ENCODE data around the gene KCND3. TPM values are rescaled to one million over a fixed set of nuclear protein-coding genes. Genes with fewer than 3 reads are reported as not detected.

KCND3 gene
- total RNA-seq, 1 donor from 2014 or later, result 8.1 TPM

- H3K27me3 ChIP-seq, result no peaks in the 10 kb centered on the region
- intact Hi-C loops (cut with DNase I), result no loop called here
- no peaks in the 10 kb centered on the region for H3K36me3 ChIP-seq
- H3K4me3 ChIP-seq, result no peak overlapping the region
- peak overlapping the region; percentile 19 for H3K27ac ChIP-seq
- peak in 1 of 2 donors; percentile 88 for DNase-seq (ENCODE audit: extremely low spot score in 2 of 2)
- TF ChIP-seq CTCF (IDR thresholded peaks at IDR 0.05), result no peak
- no peak for TF ChIP-seq POLR2A (IDR thresholded peaks at IDR 0.05)
- TF ChIP-seq POLR2AphosphoS5 (IDR thresholded peaks at IDR 0.05; ENCODE audit: insufficient read depth in 1 of 2, low read depth in 1 of 2), result no peak
- peaks cover 6% of the 10 kb centered on the region for H3K4me1 ChIP-seq
- no peaks in the 10 kb centered on the region for H3K9me3 ChIP-seq
These were observed 200.3 kb downstream of the KCND3 start for GRCh38 chr1:111789142-111789541.

GRCh38 chr1:111786669-111787207 lies 202.7 kb downstream of the KCND3 start:
- peak in 1 of 2 donors; percentile 76 for DNase-seq (ENCODE audit: extremely low spot score in 2 of 2)
- no peak overlapping the region for H3K4me3 ChIP-seq
- H3K9me3 ChIP-seq, result no peaks in the 10 kb centered on the region
- TF ChIP-seq POLR2A (IDR thresholded peaks at IDR 0.05) (no peak), POLR2AphosphoS5 (IDR thresholded peaks at IDR 0.05; ENCODE audit: insufficient read depth in 1 of 2, low read depth in 1 of 2) (no peak), CTCF (IDR thresholded peaks at IDR 0.05) (no peak)
- intact Hi-C loops (cut with DNase I), result no loop called here
- H3K4me1 ChIP-seq, result peaks cover 6% of the 10 kb centered on the region
- H3K27me3 ChIP-seq, result no peaks in the 10 kb centered on the region
- H3K27ac ChIP-seq, result no peak overlapping the region
- H3K36me3 ChIP-seq, result no peaks in the 10 kb centered on the region

DNA sequence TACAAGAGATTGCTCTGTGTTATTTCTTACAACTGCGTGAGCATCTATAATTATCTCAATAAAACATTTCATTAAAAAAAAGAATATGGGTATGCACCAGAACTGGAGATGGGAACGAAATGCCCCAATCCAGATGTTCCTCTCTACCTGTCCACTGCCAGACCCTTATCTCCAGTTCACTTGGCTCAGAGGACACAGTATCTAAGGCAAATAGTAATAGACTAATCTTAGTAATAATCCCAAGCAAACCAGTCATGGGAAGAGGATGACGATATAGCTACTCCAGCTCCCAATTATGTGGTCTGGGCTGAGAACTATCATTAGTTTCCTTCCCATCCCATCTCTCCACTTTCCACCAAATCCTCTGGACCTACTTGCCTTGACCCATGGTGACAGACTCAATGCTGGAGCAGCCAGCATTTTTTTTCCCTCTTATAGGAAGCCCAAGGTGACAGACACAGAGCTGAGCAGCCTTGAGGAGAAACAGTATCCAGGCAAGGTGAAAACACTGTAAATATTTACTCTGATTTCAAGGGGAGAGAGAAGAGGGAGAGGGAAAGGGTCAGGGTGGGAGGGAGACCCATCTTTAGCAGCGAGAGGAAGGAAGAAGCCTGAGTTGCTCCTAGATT lies 205.1 kb downstream of the KCND3 start:
- intact Hi-C loops (cut with DNase I), result no loop called here
- Histone ChIP-seq H3K36me3 (no peaks in the 10 kb centered on the region), H3K9me3 (no peaks in the 10 kb centered on the region), H3K4me3 (no peak overlapping the region), H3K4me1 (peaks cover 6% of the 10 kb centered on the region), H3K27me3 (no peaks in the 10 kb centered on the region), H3K27ac (no peak overlapping the region)
- TF ChIP-seq POLR2A (IDR thresholded peaks at IDR 0.05) (no peak), CTCF (IDR thresholded peaks at IDR 0.05) (no peak), POLR2AphosphoS5 (IDR thresholded peaks at IDR 0.05; ENCODE audit: insufficient read depth in 1 of 2, low read depth in 1 of 2) (no peak)
- DNase-seq (ENCODE audit: extremely low spot score in 2 of 2), result no peak

- Histone ChIP-seq H3K4me1 (no peaks in the 10 kb centered on the region), H3K9me3 (no peaks in the 10 kb centered on the region), H3K27ac (no peak overlapping the region), H3K4me3 (no peak overlapping the region), H3K27me3 (no peaks in the 10 kb centered on the region), H3K36me3 (no peaks in the 10 kb centered on the region)
- intact Hi-C loops (cut with DNase I), result no loop called here
- TF ChIP-seq POLR2A (IDR thresholded peaks at IDR 0.05) (no peak), CTCF (IDR thresholded peaks at IDR 0.05) (no peak), POLR2AphosphoS5 (IDR thresholded peaks at IDR 0.05; ENCODE audit: insufficient read depth in 1 of 2, low read depth in 1 of 2) (no peak)
- DNase-seq (ENCODE audit: extremely low spot score in 2 of 2), result peak in 1 of 2 donors; percentile 74
These were observed 209.9 kb downstream of the KCND3 start for GRCh38 chr1:111779546-111779945.

- Histone ChIP-seq H3K27ac (no peak overlapping the region), H3K4me1 (no peaks in the 10 kb centered on the region), H3K27me3 (no peaks in the 10 kb centered on the region), H3K36me3 (no peaks in the 10 kb centered on the region), H3K9me3 (no peaks in the 10 kb centered on the region), H3K4me3 (no peak overlapping the region)
- intact Hi-C loops (cut with DNase I), result no loop called here
- DNase-seq (ENCODE audit: extremely low spot score in 2 of 2), result no peak
- TF ChIP-seq POLR2AphosphoS5 (IDR thresholded peaks at IDR 0.05; ENCODE audit: insufficient read depth in 1 of 2, low read depth in 1 of 2) (no peak), CTCF (IDR thresholded peaks at IDR 0.05) (no peak), POLR2A (IDR thresholded peaks at IDR 0.05) (no peak)
These were observed 210.9 kb downstream of the KCND3 start for GRCh38 chr1:111778541-111779051.
